RPMI8226 (cell line): ENCODE measurements around the gene MSMP.

Experiments
- DNase-seq: peaks from one replicate; pipeline ENCODE4 v3.0.0-alpha.2; 2015

MSMP gene

GRCh38 chr9:35717132-35717870 lies 36.8 kb downstream of the MSMP start:
- no peak for DNase-seq

DNA sequence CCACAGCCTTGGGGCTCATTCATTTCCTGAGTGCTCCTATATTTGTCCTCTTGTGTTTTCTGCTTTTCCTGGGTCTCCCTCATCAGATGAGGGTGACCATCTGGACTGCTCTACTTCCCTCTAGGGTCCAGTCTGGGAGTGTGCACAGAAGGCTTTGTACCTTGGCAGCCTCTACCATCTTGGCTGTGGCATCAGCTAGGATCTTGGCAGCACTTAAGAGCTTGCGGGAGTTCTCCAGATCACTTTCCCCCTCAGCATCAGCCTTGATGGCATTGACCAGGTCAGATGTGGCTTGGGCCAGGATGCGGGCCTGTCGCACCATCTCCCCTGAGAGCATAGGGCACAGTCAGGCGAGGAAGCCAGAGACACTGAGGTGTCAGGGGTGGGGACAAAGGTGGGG lies 37.8 kb downstream of the MSMP start:
- no peak for DNase-seq

DNA sequence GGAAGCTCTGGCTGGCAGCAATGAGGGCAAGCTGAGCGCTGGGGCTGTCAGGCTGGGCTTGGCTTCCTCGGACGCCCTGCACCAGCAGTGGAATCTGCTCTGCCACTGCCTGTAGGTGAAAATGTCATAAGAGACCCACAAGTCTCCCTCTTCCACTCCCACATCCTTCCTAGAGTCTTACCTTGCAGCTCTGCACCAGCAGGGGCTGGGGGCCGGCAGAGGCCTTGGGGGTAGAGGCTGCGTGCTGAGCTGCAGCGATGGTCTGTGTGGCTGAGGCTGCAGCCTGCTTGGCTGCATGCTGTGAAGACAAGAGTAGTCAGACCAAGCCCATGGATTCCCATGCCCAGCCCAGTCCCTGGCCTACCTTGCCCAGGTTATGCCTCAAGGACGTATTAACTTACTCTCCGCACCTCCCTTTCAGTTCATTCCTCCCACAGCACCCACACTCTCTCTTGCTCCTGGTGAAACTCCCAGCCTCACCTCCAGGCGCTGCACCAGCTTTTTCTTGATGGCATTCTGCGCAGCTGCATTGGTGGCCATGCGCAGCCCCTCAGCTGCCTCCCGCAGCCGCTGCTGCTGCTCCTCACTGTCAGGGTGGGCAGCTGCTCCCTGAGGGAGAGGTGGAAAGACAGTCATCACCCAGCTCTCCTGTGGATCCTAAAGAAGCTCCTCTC lies 39.4 kb downstream of the MSMP start:
- DNase-seq: no peak

GRCh38 chr9:35714123-35714522 lies 40.0 kb downstream of the MSMP start:
- DNase-seq: no peak

DNA sequence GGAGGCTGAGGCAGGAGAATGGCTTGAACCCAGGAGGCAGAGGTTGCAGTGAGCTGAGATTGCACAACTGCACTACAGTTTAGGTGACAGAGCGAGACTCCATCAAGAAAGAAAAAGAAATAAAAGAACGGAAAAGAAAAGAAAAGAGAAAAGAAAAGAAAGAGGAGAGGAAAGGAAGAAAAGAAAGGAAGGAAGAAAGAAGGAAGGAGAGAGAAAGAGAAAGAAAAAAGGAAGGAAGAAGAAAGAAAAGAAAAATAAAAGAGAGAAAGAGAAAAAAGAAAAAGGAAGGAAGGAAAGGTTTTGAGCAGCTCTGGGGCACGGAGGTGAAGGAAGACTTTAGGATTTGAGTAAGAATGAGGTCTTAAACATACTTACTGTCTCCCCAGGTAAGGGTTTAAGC lies 40.5 kb downstream of the MSMP start:
- no peak for DNase-seq

GRCh38 chr9:35712762-35713400 lies 41.2 kb downstream of the MSMP start:
- no peak for DNase-seq

DNA sequence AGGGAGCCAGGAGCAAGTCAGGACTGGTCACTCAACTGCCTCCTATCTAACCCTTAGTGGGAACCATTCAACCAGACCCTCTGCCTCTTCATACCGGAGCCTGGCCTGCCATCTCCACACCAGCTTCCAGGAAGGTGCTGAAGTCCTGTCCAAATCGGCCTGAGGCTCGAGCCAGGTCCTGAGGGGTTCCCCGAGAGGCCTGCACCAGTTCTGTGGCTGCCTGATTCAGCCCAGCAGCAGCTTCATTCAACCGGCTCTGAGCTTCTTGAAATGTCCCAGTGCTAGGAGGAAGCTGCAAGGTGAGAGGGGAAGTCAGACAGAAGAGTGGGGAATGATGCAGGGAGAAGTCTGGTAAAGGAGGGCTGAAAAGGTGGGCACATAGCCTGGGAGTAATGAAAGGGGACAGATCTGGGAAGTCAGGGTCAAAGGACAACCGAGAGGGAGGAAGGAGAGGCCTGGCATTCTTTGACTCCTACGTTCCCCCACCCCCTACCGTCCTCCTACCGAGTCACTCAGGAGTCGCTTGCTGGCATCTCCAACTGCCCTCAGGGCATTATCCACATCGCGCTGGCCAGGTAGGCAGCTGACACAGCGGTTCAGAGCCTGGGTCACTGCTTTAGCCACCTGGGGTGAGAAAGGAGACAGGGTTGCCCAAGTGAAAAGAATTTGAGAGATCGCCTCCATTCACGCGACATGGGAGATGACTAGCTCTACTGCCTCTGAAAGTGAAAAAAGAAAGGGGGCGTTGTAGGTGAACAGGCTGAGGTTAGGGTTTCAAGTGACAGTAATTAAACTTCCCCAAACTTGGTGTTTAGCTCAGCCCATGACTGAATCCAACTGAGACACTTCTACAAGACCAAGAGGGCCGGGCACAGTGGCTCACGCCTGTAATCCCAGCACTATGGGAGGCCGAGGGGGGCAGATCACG lies 42.3 kb downstream of the MSMP start:
- DNase-seq: no peak

DNA sequence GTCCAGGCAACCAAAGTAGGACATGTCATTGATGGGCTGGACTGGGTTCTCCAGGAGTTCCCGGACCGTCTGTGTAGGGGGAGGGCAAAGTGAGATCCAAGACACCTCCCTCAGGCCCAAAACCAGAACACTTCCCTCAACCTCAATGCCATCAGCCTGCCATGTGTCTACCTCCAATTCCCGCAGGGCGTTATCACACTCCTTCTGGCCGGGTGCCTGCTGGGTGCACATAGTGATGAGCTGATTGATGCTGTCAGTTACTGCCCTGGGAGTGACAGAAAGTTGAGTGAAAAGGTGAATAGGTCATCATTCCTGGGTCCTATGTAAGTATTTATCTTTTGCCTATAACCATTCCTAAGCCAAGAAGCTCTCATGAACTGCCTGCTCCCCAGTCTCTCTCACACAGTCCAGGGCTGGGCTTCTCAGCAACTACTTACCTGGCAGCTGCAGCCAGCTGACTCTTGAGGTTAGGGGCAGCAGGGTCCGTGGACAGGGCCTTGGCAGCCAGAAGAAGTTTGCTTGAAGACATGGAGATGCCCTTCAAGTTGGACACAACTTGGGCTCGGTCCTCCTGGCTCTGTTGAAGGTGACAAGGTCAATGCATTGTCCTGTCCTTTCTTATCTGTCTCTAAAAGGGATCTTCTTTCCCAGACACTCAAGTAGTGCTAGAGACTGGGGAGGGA lies 43.1 kb downstream of the MSMP start:
- DNase-seq: no peak

- DNase-seq: no peak
Observed at GRCh38 chr9:35708146-35708545, 45.9 kb downstream of the MSMP start.

GRCh38 chr9:35706951-35707350 lies 47.1 kb downstream of the MSMP start:
- no peak for DNase-seq

GRCh38 chr9:35705836-35706430 lies 48.1 kb downstream of the MSMP start:
- DNase-seq: no peak

DNA sequence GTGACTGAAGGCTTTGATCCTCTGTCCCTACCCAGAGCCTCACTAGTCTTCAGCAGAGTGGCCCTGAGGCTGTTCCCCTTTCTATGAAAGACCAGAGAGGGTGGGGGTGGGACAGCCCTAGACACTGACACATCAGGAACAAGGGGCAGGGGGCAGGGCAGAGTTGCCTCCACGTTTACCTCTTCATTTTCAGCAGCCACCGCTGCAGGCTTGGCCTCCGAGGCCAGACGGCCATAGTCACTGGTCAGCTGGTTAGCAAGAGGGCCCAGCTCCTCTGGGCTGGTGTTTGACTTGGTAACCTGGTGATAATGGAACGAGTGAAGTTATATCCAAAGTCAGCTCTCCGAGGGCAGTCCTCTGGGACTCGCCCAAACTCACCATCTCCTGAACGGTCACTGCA lies 48.7 kb downstream of the MSMP start:
- no peak for DNase-seq

- no peak for DNase-seq
Observed at GRCh38 chr9:35703906-35704672, 50.0 kb downstream of the MSMP start.
